B cell (primary cell): ENCODE data around the gene E2F6.

Experiments
- EZH2 ChIP-seq: IDR thresholded peaks from 2 replicates; pipeline ENCODE4 v1.6.1; 2012; ENCODE audit warnings: borderline replicate concordance, low read depth, mild to moderate bottlenecking, moderate library complexity, low read length; ENCODE audit not compliant: insufficient read depth, poor library complexity, severe bottlenecking
- TF ChIP-seq, protein P1 (sequence below): fragments of 200-600 bp; IDR thresholded peaks from one replicate; pipeline ENCODE4 v1.8.0; 2022; ENCODE audit warnings: antibody characterized with exemption, mild to moderate bottlenecking

DNA sequence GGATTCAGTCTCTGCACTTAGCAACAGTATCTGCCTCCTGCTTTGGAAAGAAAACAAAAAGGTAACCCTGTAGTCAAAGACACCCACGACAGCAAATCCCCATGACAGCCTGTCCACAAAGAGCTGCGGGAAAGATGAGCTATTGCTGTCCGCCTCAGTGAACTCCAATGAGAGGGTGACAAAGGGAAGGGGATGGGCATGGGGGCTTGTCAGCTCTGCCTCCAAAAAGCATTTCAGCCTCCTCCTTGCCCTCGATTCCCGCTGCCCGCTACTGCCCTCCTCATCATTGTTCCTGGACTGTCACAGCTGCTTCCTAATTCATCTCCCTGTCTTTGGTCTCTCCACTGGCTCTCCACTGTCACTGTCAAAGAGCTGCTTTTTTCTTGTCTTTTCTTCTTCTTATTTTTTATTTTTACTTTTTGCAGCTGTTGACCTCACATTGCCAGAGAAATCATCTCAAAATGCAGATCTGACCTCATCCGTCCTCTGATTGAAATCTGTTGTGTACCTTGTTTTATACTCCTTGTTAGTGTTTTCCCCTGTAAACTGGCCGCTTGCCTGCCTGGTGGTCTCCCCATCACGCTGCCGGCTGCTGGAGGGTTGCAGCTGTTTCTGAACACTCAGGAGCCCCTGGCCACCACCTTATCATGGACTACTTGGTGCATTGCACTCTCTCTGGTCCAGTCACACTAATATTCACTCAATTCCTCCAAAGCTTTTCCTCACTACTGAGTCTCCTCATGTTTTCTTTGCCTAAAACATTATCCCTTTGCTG lies 7.9 kb upstream of the E2F6 start:
- TF ChIP-seq, protein P1, sequence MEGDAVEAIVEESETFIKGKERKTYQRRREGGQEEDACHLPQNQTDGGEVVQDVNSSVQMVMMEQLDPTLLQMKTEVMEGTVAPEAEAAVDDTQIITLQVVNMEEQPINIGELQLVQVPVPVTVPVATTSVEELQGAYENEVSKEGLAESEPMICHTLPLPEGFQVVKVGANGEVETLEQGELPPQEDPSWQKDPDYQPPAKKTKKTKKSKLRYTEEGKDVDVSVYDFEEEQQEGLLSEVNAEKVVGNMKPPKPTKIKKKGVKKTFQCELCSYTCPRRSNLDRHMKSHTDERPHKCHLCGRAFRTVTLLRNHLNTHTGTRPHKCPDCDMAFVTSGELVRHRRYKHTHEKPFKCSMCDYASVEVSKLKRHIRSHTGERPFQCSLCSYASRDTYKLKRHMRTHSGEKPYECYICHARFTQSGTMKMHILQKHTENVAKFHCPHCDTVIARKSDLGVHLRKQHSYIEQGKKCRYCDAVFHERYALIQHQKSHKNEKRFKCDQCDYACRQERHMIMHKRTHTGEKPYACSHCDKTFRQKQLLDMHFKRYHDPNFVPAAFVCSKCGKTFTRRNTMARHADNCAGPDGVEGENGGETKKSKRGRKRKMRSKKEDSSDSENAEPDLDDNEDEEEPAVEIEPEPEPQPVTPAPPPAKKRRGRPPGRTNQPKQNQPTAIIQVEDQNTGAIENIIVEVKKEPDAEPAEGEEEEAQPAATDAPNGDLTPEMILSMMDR = no peak
- TF ChIP-seq EZH2 = no peak
